CD8-positive, alpha-beta memory T cell (primary cell): ENCODE results near the gene ACADS. TPM values are rescaled to one million over a fixed set of nuclear protein-coding genes. Genes with fewer than 3 reads are reported as not detected.

Experiments used
- CTCF ChIA-PET: fragments of 350-600 bp; sonication (Branson Sonifier 250); formaldehyde crosslinking; loops from one replicate; lab custom pipeline; 2021; ENCODE audit warnings: antibody characterized with exemption; lab: Charles Lee
- POLR2A ChIA-PET: fragments of 350-600 bp; sonication (Branson Sonifier 250); formaldehyde crosslinking; loops from one replicate; lab custom pipeline; 2021; ENCODE audit warnings: antibody characterized with exemption; lab: Charles Lee
- DNase-seq, 5 donors: peaks; one replicate each; pipeline versions ENCODE4 v3.0.0 to v3.0.0-alpha.2; 2020 to 2022; ENCODE audit warnings: mixed read lengths in 1 of 5
- H3K27ac ChIP-seq: one replicate; pipeline ENCODE4 v1.7.0; 2013; ENCODE audit warnings: low read depth, mild to moderate bottlenecking, low read length, moderate library complexity
- H3K27me3 ChIP-seq: 2 replicates; pipeline ENCODE4 v1.7.0; 2013; ENCODE audit warnings: low read length, mild to moderate bottlenecking; ENCODE audit not compliant: insufficient read depth, poor library complexity, severe bottlenecking
- H3K36me3 ChIP-seq: 2 replicates; pipeline ENCODE4 v1.7.0; 2013; ENCODE audit warnings: mild to moderate bottlenecking, low read length, moderate library complexity; ENCODE audit not compliant: insufficient read depth
- H3K4me1 ChIP-seq: 2 replicates; pipeline ENCODE4 v1.7.0; 2013; ENCODE audit warnings: mild to moderate bottlenecking, low read length, moderate library complexity; ENCODE audit not compliant: insufficient read depth
- H3K4me3 ChIP-seq: 2 replicates; pipeline ENCODE4 v1.7.0; 2013; ENCODE audit warnings: mild to moderate bottlenecking, low read length
- H3K9me3 ChIP-seq: 2 replicates; pipeline ENCODE4 v1.7.0; 2013; ENCODE audit warnings: mild to moderate bottlenecking, low read length
- H3K27ac Mint-ChIP-seq, 8 donors: one replicate each; pipeline ENCODE4 v1.8.0; 2020 to 2021; ENCODE audit warnings: mixed read lengths in 8 of 8, mild to moderate bottlenecking in 6 of 8, inconsistent platforms in 3 of 8, moderate library complexity in 3 of 8
- H3K27me3 Mint-ChIP-seq, 2 donors: one replicate each; pipeline ENCODE4 v1.8.0; 2020 to 2021; ENCODE audit warnings: mixed read lengths in 2 of 2, mild to moderate bottlenecking in 1 of 2, moderate library complexity in 1 of 2
- H3K36me3 Mint-ChIP-seq, 3 donors: one replicate each; pipeline ENCODE4 v1.8.0; 2020 to 2021; ENCODE audit warnings: mixed read lengths in 3 of 3, inconsistent platforms in 1 of 3, mild to moderate bottlenecking in 1 of 3
- H3K4me1 Mint-ChIP-seq, 3 donors: one replicate each; pipeline ENCODE4 v1.8.0; 2020 to 2021; ENCODE audit warnings: mixed read lengths in 3 of 3, inconsistent platforms in 1 of 3, mild to moderate bottlenecking in 1 of 3
- H3K4me3 Mint-ChIP-seq, 7 donors: one replicate each; pipeline ENCODE4 v1.8.0; 2020 to 2021; ENCODE audit warnings: mixed read lengths in 7 of 7, mild to moderate bottlenecking in 6 of 7, moderate library complexity in 4 of 7, inconsistent platforms in 2 of 7
- H3K9me3 Mint-ChIP-seq, 5 donors: one replicate each; pipeline ENCODE4 v1.8.0; 2020 to 2022; ENCODE audit warnings: mixed read lengths in 5 of 5, mild to moderate bottlenecking in 3 of 5, moderate library complexity in 2 of 5, inconsistent platforms in 1 of 5
- polyA plus RNA-seq: library from polyadenylated mRNA; unstranded; fragments of 300-500 nt; fragmentation: Illumina TruSeq; gene quantifications from one replicate; pipeline ENCODE4 v1.2.3, GENCODE V29; 2021
- total RNA-seq, 2 experiments: library from RNA; stranded (reverse); gene quantifications; one replicate each; pipeline ENCODE4 v1.2.3, GENCODE V29; 2021

The ACADS gene
- total and polyA plus RNA-seq, 3 experiments from 2014 or later = 11.2 to 19.7 (median 12.1) TPM

DNA sequence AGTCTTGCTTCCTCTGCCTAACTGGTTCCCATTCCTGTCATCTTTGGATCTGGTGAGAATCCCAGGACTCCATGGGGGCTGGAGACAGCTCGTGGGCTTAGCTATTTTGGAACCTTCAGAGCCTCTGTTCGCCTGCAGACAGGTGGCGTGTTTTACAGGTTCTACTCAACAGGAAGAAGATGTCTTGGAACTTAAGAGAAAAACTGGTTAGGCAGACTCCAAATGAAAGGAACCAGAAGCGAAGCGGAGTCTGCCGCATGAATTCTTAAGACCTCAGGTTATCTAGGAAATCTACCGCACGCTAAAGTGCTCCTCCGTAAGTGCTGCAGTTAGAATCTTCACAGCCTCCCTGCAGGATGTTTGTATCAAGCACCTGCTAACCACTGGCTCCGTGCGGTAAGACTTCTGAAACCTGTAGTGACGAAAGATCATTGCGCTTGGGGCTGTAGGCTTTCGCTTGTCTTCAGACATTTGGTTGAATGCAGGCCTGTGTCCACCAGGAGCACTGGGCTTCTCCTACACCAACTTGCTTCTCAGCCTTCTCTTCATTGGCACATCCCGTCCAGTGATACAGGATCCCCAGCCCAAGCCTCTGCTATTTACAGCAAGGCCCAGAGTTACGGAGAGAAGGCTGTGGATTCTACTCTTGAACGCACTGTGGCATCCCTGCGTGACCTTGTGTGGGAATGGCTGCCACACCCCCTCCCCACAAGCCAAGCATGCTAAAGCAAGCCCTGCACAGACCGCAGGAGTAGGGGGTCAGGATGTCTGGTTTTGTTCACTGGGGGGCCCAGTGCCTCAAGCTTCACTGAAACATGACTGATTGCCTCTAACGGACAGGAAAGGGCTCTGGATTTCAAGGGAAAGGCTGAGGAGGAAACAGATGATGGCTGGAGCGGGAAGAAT lies 35.0 kb downstream of the ACADS start:
- H3K4me3 Mint-ChIP-seq = no peak overlapping the region
- H3K9me3 Mint-ChIP-seq = peaks cover 0 to under 1% (median under 1%) of the 10 kb centered on the region in 5 donors
- peaks cover 0 to under 1% of the 10 kb centered on the region in 2 donors for H3K27me3 Mint-ChIP-seq
- peak overlapping the region in 3 of 8 donors; percentile 40 to 90 (median 70) for H3K27ac Mint-ChIP-seq
- H3K9me3 ChIP-seq = no peaks in the 10 kb centered on the region
- H3K27me3 ChIP-seq = no peaks in the 10 kb centered on the region
- H3K4me1 ChIP-seq = peaks cover 8% of the 10 kb centered on the region
- peaks cover 13% of the 10 kb centered on the region for H3K36me3 ChIP-seq
- ChIA-PET CTCF (no interaction called here), POLR2A (no interaction called here)
- H3K36me3 Mint-ChIP-seq = peaks cover 0 to 56% (median 11%) of the 10 kb centered on the region in 3 donors
- H3K4me3 ChIP-seq = no peak overlapping the region
- H3K27ac ChIP-seq = no peak overlapping the region
- DNase-seq = peak in 1 of 5 donors; percentile 19
- no peaks in the 10 kb centered on the region for H3K4me1 Mint-ChIP-seq

DNA sequence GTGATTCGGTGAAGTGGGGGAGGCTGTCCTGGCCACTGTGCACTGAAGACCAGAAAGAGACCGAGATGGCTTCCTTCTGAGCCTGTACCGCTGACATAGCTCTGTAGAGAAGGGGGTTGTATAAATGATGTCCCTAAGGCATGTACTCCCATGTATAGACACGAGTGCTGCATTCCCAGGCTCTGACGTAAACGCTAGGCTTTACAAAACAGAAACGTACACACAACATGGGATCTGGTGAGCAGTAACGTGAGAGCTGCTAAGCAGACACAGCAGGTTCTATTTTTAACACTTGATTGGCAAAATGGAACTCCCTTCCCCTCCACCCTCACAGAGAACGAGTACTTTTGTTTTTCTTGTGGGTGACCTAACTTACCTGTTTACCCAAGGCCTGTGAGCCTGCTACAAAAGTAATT lies 35.9 kb downstream of the ACADS start:
- DNase-seq = no peak
- peak overlapping the region in 4 of 8 donors; percentile 5 to 69 (median 25) for H3K27ac Mint-ChIP-seq
- H3K36me3 Mint-ChIP-seq = peaks cover 4 to 65% (median 18%) of the 10 kb centered on the region in 3 donors
- Histone ChIP-seq H3K36me3 (peaks cover 21% of the 10 kb centered on the region), H3K27me3 (no peaks in the 10 kb centered on the region), H3K4me3 (no peak overlapping the region), H3K27ac (no peak overlapping the region), H3K9me3 (no peaks in the 10 kb centered on the region), H3K4me1 (peaks cover 8% of the 10 kb centered on the region)
- H3K9me3 Mint-ChIP-seq = no peaks in the 10 kb centered on the region
- no peaks in the 10 kb centered on the region for H3K27me3 Mint-ChIP-seq
- H3K4me3 Mint-ChIP-seq = no peak overlapping the region
- no peaks in the 10 kb centered on the region for H3K4me1 Mint-ChIP-seq
- ChIA-PET CTCF (no interaction called here), POLR2A (no interaction called here)

DNA sequence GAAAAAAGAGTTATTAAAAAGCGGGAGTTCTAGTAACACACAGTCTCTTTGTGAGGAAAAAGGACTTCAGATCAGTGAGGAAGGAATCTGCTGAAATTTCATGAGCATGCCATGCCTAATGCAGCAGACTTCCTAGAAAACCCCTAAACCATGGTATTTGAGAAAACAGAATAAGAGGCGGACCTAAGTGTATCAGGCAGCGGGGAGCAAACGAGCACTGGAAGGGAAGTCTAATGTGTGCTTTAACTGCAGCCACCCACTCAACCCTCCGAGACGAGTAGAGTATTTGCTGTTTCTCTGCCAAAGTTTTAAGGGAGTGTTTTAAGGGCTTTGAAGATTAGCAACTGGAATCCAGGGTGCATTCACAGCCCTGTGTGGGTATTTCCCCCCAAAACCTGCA lies 36.5 kb downstream of the ACADS start:
- Histone ChIP-seq H3K27ac (no peak overlapping the region), H3K9me3 (no peaks in the 10 kb centered on the region), H3K27me3 (no peaks in the 10 kb centered on the region), H3K4me3 (no peak overlapping the region), H3K4me1 (peaks cover 8% of the 10 kb centered on the region), H3K36me3 (peaks cover 26% of the 10 kb centered on the region)
- CTCF ChIA-PET = no interaction called here
- Mint-ChIP-seq H3K4me3 (no peak overlapping the region), H3K4me1 (no peaks in the 10 kb centered on the region), H3K27me3 (no peaks in the 10 kb centered on the region), H3K27ac (peak overlapping the region in 1 of 8 donors; percentile 32), H3K36me3 (peaks cover 4 to 70% (median 18%) of the 10 kb centered on the region in 3 donors), H3K9me3 (no peaks in the 10 kb centered on the region)
- no peak for DNase-seq
- POLR2A ChIA-PET = no interaction called here

DNA sequence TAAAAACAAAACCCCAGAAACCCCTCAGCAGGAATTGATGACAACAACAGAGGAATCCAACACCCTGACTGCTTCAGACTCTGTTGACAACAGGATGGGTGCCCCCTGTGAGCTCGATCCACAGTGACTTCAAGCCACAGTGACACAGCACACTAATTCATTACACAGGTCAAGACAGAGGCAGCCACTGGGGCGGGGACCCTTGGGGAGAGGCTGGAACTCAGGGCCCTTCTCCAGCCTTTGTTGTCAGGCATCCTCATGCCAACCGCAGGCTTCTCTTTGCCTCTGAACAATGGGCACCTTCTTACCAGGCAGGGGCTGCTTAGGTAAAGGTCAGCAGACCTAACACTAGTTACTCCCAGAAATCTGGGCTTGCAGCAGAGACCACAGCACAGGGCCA lies 37.6 kb downstream of the ACADS start:
- H3K27me3 ChIP-seq = no peaks in the 10 kb centered on the region
- POLR2A ChIA-PET = no interaction called here
- Mint-ChIP-seq H3K27me3 (no peaks in the 10 kb centered on the region), H3K4me3 (no peak overlapping the region), H3K9me3 (no peaks in the 10 kb centered on the region), H3K27ac (peak overlapping the region in 1 of 8 donors; percentile 52), H3K36me3 (peaks cover 4 to 81% (median 20%) of the 10 kb centered on the region in 3 donors), H3K4me1 (no peaks in the 10 kb centered on the region)
- CTCF ChIA-PET = no interaction called here
- H3K9me3 ChIP-seq = no peaks in the 10 kb centered on the region
- no peak overlapping the region for H3K4me3 ChIP-seq
- H3K27ac ChIP-seq = no peak overlapping the region
- H3K36me3 ChIP-seq = peaks cover 38% of the 10 kb centered on the region
- peaks cover 8% of the 10 kb centered on the region for H3K4me1 ChIP-seq
- DNase-seq = no peak

DNA sequence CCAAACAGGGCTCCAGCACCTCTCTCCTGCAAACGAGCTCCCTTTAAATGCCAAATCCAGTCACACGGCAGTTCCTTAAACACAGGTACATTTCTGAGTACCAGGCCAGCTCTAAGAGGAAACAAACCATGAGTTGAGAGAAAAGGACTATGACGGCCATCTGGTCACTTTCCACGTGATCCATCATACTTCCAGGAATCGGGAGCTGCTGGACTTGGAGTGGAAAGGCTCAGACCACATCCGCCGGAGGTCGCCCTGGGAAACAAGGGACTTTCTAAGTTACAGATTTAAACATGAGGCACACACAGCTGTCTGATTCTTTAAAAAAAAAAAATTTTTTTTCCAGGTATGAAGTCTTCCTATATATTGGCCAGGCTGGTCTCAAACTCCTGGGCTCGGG lies 39.2 kb downstream of the ACADS start:
- CTCF ChIA-PET = no interaction called here
- Mint-ChIP-seq H3K9me3 (no peaks in the 10 kb centered on the region), H3K36me3 (peaks cover 4 to 92% (median 26%) of the 10 kb centered on the region in 3 donors), H3K4me1 (no peaks in the 10 kb centered on the region), H3K27me3 (no peaks in the 10 kb centered on the region), H3K4me3 (no peak overlapping the region), H3K27ac (no peak overlapping the region)
- Histone ChIP-seq H3K4me3 (no peak overlapping the region), H3K27ac (no peak overlapping the region), H3K9me3 (no peaks in the 10 kb centered on the region), H3K27me3 (no peaks in the 10 kb centered on the region), H3K4me1 (peaks cover 8% of the 10 kb centered on the region), H3K36me3 (peaks cover 48% of the 10 kb centered on the region)
- POLR2A ChIA-PET = no interaction called here
- no peak for DNase-seq

GRCh38 chr12:120766566-120766965 lies 40.9 kb downstream of the ACADS start:
- no peak for DNase-seq
- Histone ChIP-seq H3K9me3 (no peaks in the 10 kb centered on the region), H3K36me3 (peaks cover 52% of the 10 kb centered on the region), H3K27ac (no peak overlapping the region), H3K4me3 (no peak overlapping the region), H3K27me3 (no peaks in the 10 kb centered on the region), H3K4me1 (peaks cover 1% of the 10 kb centered on the region)
- Mint-ChIP-seq H3K4me1 (peaks cover 0 to 6% (median 2%) of the 10 kb centered on the region in 3 donors), H3K36me3 (peaks cover 4 to 94% (median 28%) of the 10 kb centered on the region in 3 donors), H3K9me3 (no peaks in the 10 kb centered on the region), H3K27ac (peak overlapping the region in 2 of 8 donors; percentile 52 to 55), H3K4me3 (no peak overlapping the region), H3K27me3 (no peaks in the 10 kb centered on the region)
- ChIA-PET CTCF (interaction anchor here (1.1 kb wide), 1 partner anchor 11 kb away, joined by 4 read pairs; no protein-coding TSS in a partner anchor), POLR2A (no interaction called here)

GRCh38 chr12:120767071-120768024 lies 41.7 kb downstream of the ACADS start:
- H3K4me3 Mint-ChIP-seq = no peak overlapping the region
- DNase-seq = no peak
- Histone ChIP-seq H3K27ac (no peak overlapping the region), H3K4me3 (no peak overlapping the region), H3K36me3 (peaks cover 53% of the 10 kb centered on the region), H3K27me3 (no peaks in the 10 kb centered on the region), H3K4me1 (no peaks in the 10 kb centered on the region), H3K9me3 (no peaks in the 10 kb centered on the region)
- no peaks in the 10 kb centered on the region for H3K9me3 Mint-ChIP-seq
- ChIA-PET CTCF (interaction anchor here (0.6 kb wide), 1 partner anchor 262 kb away, joined by 3 read pairs; no protein-coding TSS in a partner anchor), POLR2A (no interaction called here)
- peaks cover 0 to 1% of the 10 kb centered on the region in 2 donors for H3K27me3 Mint-ChIP-seq
- H3K36me3 Mint-ChIP-seq = peaks cover 4 to 94% (median 26%) of the 10 kb centered on the region in 3 donors
- H3K27ac Mint-ChIP-seq = peak overlapping the region in 1 of 8 donors; percentile 21
- H3K4me1 Mint-ChIP-seq = peaks cover 0 to 6% (median 2%) of the 10 kb centered on the region in 3 donors
